HepG2 (cell line): ENCODE measurements around the gene SMPD1. TPM values are rescaled to one million over a fixed set of nuclear protein-coding genes. Genes with fewer than 3 reads are reported as not detected.

Experiments used
- ATAC-seq: fragments of 200-7000 bp; cut with Tn5 transposase; 3 replicates; pipeline ENCODE4 v1.9.1; 2020; ENCODE audit warnings: mild to moderate bottlenecking, moderate library complexity
- BruUV-seq: library from RNA; stranded (reverse); fragments of 400-500 nt; replicated peaks from 2 replicates; lab custom pipeline; 2021; lab: Mats Ljungman, UMichigan
- CTCF ChIA-PET: fragments of 300-600 bp; formaldehyde crosslinking; extraction: SDS; loops from one replicate; lab custom pipeline; 2021; ENCODE audit warnings: low total read pairs, inconsistent platforms, low intra/inter-chr PET ratio; lab: Yijun Ruan, JAX
- POLR2A ChIA-PET: fragments of 350-600 bp; sonication (Branson Sonifier 250); formaldehyde crosslinking; loops from one replicate; lab custom pipeline; 2020; ENCODE audit warnings: antibody characterized with exemption, inconsistent platforms; lab: Yijun Ruan, JAX
- DNase-seq: peaks from one replicate; pipeline ENCODE4 v3.0.0-alpha.2; 2015; ENCODE audit warnings: low spot score
- FAIRE-seq: peaks from 3 replicates; lab custom pipeline; 2011; peaks lifted over from hg19 to GRCh38; lab: Jason Lieb, UNC
- H2AFZ ChIP-seq: one replicate; pipeline ENCODE4 v1.6.1; 2011; ENCODE audit warnings: low read length, inconsistent platforms
- H3K27ac ChIP-seq: fragments of 300-600 bp; 3 replicates; pipeline ENCODE4 v1.8.0; 2011; ENCODE audit warnings: mixed run types, mild to moderate bottlenecking, mixed read lengths, low read length, inconsistent platforms; ENCODE audit not compliant: insufficient read depth; ENCODE audit errors: extremely low read length
- H3K27me3 ChIP-seq, 2 experiments: fragments of 200-600 bp in 1 of 2; 2 replicates in 1 of 2; 3 replicates in 1 of 2; pipeline versions ENCODE4 v1.6.0 to v1.8.0; 2011; ENCODE audit warnings: low read length in 2 of 2, mild to moderate bottlenecking in 2 of 2, moderate library complexity in 2 of 2, inconsistent platforms in 1 of 2; ENCODE audit not compliant: insufficient read depth in 2 of 2, control insufficient read depth in 1 of 2
- H3K36me3 ChIP-seq, 2 experiments: fragments of 200-600 bp in 1 of 2; replicated peaks in 1 of 2; 2 replicates in 1 of 2; 3 replicates in 1 of 2; pipeline versions ENCODE4 v1.5.1 to v1.8.0; 2011; ENCODE audit warnings: low read length in 2 of 2, inconsistent platforms in 1 of 2; ENCODE audit not compliant: insufficient read depth in 2 of 2, control insufficient read depth in 1 of 2
- H3K4me1 ChIP-seq: 2 replicates; pipeline ENCODE4 v1.5.1; 2012; ENCODE audit warnings: low read length, inconsistent platforms; ENCODE audit not compliant: insufficient read depth
- H3K4me2 ChIP-seq: 2 replicates; pipeline ENCODE4 v1.6.0; 2011; ENCODE audit warnings: low read depth, low read length, inconsistent platforms
- H3K4me3 ChIP-seq, 3 experiments: fragments of 200-600 bp in 1 of 3; sonication (generic), shearing (Covaris generic) in 1 of 3; replicated peaks in 1 of 3; 2 replicates each; pipeline ENCODE4 v1.5.1; 2011 to 2016; ENCODE audit warnings: low read length in 3 of 3, inconsistent platforms in 2 of 3, low read depth in 2 of 3, mild to moderate bottlenecking in 2 of 3, control low read depth in 1 of 3, mixed read lengths in 1 of 3; ENCODE audit not compliant: insufficient read depth in 1 of 3
- H3K79me2 ChIP-seq: one replicate; pipeline ENCODE4 v1.6.1; 2011; ENCODE audit warnings: low read length, inconsistent platforms; ENCODE audit not compliant: insufficient read depth
- H3K9ac ChIP-seq: 2 replicates; pipeline ENCODE4 v1.6.0; 2011; ENCODE audit warnings: mild to moderate bottlenecking, low read depth, low read length, inconsistent platforms; ENCODE audit not compliant: insufficient read depth
- H3K9me3 ChIP-seq: 2 replicates; pipeline ENCODE4 v1.5.1; 2012; ENCODE audit warnings: mild to moderate bottlenecking, low read length
- H4K20me1 ChIP-seq: 2 replicates; pipeline ENCODE4 v1.6.0; 2011; ENCODE audit warnings: inconsistent platforms, mild to moderate bottlenecking, low read length, moderate library complexity; ENCODE audit not compliant: insufficient read depth
- KLF13 ChIP-seq: sonication (generic); formaldehyde crosslinking; IDR thresholded peaks from 2 replicates; pipeline ENCODE4 v1.4.0; 2020; ENCODE audit warnings: mild to moderate bottlenecking, missing genetic modification reagents
- PRDM15 ChIP-seq: sonication (generic); formaldehyde crosslinking; IDR thresholded peaks from 2 replicates; pipeline ENCODE4 v1.4.0; 2020; ENCODE audit warnings: missing genetic modification reagents
- TBX2 ChIP-seq: sonication (generic); formaldehyde crosslinking; IDR thresholded peaks from 2 replicates; pipeline ENCODE4 v1.5.0; 2020; ENCODE audit warnings: missing genetic modification reagents, mild to moderate bottlenecking, borderline replicate concordance
- ZNF331 ChIP-seq: sonication (generic); formaldehyde crosslinking; IDR thresholded peaks from 2 replicates; pipeline ENCODE4 v1.4.0; 2020; ENCODE audit warnings: missing genetic modification reagents
- WGBS: methylation state at CpG from one replicate; pipeline ENCODE4 v1.1.6; 2017; ENCODE audit warnings: low lambda C conversion rate; 5-methylcytosine and 5-hydroxymethylcytosine counted together
- in situ Hi-C: cut with HindIII; loops from 2 replicates; pipeline ENCODE4 v1.10.0; 2017; ENCODE audit warnings: low pct_unique_long_range_greater_than_20kb; ENCODE audit not compliant: extremely low pct_ligation_motif_present
- intact Hi-C: fragments of 100-400 bp; cut with micrococcal nuclease; formaldehyde crosslinking; loops from one replicate; pipeline ENCODE4 v1.10.0; 2022; ENCODE audit not compliant: unreplicated experiment
- polyA plus RNA-seq, 8 experiments: library from polyadenylated mRNA; depleted of rRNA in 3 of 8; stranded (reverse) in 7 of 8; unstranded in 1 of 8; fragments of >200 nt; fragmentation: Illumina TruSeq in 4 of 8; extraction: Trizol in 4 of 8; gene quantifications; 2 replicates each; pipeline versions ENCODE4 v1.2.1 to v1.2.3, GENCODE V29; 2011 to 2016; ENCODE audit warnings: low read depth in 4 of 8, missing spikeins in 1 of 8, mixed read lengths in 1 of 8; ENCODE audit not compliant: insufficient read depth in 1 of 8
- total RNA-seq, 5 experiments: library from RNA; depleted of rRNA; stranded (reverse); fragments of >200 nt; fragmentation: Illumina TruSeq; extraction: Trizol; gene quantifications; 2 replicates each; pipeline ENCODE4 v1.2.3, GENCODE V29; 2016; ENCODE audit warnings: low read depth in 1 of 5
- TF ChIP-seq, protein P1 (sequence below): sonication (generic); formaldehyde crosslinking; conservative IDR thresholded peaks from 2 replicates; pipeline ENCODE4 v1.4.0; 2020; ENCODE audit warnings: mild to moderate bottlenecking, missing genetic modification reagents, moderate library complexity

SMPD1 gene
- total and polyA plus RNA-seq, 2 of the 13 experiments (the other 11 are each of a cell fraction or from before 2014, with no cell fraction given) = 6.3 to 8.4 TPM

DNA sequence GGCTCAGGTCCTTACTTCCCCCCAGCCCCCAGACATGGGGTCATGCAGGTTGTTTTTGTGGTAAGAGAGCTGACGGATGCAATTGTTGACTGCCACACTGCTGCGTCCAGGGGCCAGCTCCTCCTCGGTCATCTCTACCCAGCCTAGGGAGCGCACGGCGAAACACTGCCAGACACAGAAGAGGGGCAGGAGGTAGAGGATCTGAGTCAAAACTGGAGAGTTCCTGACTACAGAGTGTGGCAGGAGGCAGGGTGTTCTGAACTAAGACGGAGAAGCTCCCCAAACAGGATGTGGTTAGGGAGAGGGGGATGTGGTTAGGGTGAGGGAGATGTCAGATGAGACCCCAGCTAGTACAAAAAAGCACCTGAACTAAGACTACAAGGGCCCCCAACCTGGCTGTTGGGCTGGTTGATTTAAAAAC, 12.3 kb downstream of the SMPD1 start:
- intact Hi-C loops (no loop called here), in situ Hi-C loops (no loop called here)
- no peaks in the 10 kb centered on the region for H4K20me1 ChIP-seq
- no peak for DNase-seq
- H2AFZ ChIP-seq = no peak overlapping the region
- H3K9me3 ChIP-seq = no peaks in the 10 kb centered on the region
- FAIRE-seq = no peak
- BruUV-seq = no TSS peak
- H3K4me1 ChIP-seq = peaks cover 32% of the 10 kb centered on the region
- peak overlapping the region; percentile 30; the same call in 1 of the 2 replicates for H3K4me2 ChIP-seq
- no peaks in the 10 kb centered on the region for H3K36me3 ChIP-seq
- H3K9ac ChIP-seq = no peak overlapping the region
- H3K27ac ChIP-seq = no peak overlapping the region
- H3K79me2 ChIP-seq = no peaks in the 10 kb centered on the region
- H3K27me3 ChIP-seq = peaks cover 0 to 3% of the 10 kb centered on the region in 2 experiments; a peak in 1 of 5 replicates
- CTCF ChIA-PET = no interaction called here
- POLR2A ChIA-PET = interaction anchor here (0.9 to 2.8 kb wide), 5 partner anchors 12 to 38 kb away, joined by 3 to 16 read pairs (median 4); partner anchors contain the start of genes APBB1, HPX and SMPD1
- ATAC-seq = peak; percentile 26
- WGBS = 46% methylated on average over 6 of the region's 7 CpGs
- no peak overlapping the region for H3K4me3 ChIP-seq
- TF ChIP-seq KLF13 (CRISPR knock-in tag) (no peak), TBX2 (CRISPR knock-in tag) (0 out of 2 replicates have a peak, but pooled peaks have one; percentile 1), PRDM15 (CRISPR knock-in tag) (no peak), ZNF331 (CRISPR knock-in tag) (no peak)
- TF ChIP-seq, protein P1, sequence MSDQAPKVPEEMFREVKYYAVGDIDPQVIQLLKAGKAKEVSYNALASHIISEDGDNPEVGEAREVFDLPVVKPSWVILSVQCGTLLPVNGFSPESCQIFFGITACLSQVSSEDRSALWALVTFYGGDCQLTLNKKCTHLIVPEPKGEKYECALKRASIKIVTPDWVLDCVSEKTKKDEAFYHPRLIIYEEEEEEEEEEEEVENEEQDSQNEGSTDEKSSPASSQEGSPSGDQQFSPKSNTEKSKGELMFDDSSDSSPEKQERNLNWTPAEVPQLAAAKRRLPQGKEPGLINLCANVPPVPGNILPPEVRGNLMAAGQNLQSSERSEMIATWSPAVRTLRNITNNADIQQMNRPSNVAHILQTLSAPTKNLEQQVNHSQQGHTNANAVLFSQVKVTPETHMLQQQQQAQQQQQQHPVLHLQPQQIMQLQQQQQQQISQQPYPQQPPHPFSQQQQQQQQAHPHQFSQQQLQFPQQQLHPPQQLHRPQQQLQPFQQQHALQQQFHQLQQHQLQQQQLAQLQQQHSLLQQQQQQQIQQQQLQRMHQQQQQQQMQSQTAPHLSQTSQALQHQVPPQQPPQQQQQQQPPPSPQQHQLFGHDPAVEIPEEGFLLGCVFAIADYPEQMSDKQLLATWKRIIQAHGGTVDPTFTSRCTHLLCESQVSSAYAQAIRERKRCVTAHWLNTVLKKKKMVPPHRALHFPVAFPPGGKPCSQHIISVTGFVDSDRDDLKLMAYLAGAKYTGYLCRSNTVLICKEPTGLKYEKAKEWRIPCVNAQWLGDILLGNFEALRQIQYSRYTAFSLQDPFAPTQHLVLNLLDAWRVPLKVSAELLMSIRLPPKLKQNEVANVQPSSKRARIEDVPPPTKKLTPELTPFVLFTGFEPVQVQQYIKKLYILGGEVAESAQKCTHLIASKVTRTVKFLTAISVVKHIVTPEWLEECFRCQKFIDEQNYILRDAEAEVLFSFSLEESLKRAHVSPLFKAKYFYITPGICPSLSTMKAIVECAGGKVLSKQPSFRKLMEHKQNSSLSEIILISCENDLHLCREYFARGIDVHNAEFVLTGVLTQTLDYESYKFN (CRISPR knock-in tag) = no peak
- TF ChIP-seq, all 625 proteins: peak for 1
